Measurements from ENCODE around the gene TTC28.

GRCh38 chr22:28129319-28129962 is 550.2 kb downstream of the TTC28 start:
- TF ChIP-seq CTCF (IDR thresholded peaks at IDR 0.05) (no peak), EZH2 (IDR thresholded peaks at IDR 0.05) (no peak), EZH2phosphoT487 (IDR thresholded peaks at IDR 0.05) (no peak)
